ENCODE measurements around the gene ANKLE2. TPM values are rescaled to one million over a fixed set of nuclear protein-coding genes. Genes with fewer than 3 reads are reported as not detected.
"Not testable (repeated sequence)": the region's sequence is repeated elsewhere in the genome, so short reads cannot be mapped to it uniquely, and the experiment has no call there.

ANKLE2 gene
- total RNA-seq, 2 donors from 2014 or later: 82.9 to 129 TPM

DNA sequence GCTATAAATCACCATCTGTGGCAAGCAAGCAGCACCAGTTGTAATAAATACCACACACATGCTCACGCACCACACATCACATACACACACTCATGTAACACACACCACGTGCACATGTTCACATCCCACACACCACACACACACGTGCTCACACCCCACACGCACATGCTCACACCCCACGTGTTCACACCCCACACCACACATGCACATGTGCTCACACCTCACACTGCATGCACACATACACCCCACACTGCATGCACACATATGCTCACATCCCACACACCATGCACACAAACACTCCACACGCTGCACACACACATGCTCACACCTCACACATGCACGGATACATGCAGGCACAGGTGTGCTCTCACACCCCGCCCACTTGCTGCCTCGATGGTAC, 22.9 kb upstream of the ANKLE2 start:
- DNase-seq (ENCODE audit: low spot score in 2 of 2): no peak
- H3K9me3 Mint-ChIP-seq: no peaks in the 10 kb centered on the region
- peaks cover 26 to 47% of the 10 kb centered on the region in 2 donors for H3K36me3 Mint-ChIP-seq
- no peak for ATAC-seq
- no peak overlapping the region for H3K27ac Mint-ChIP-seq

DNA sequence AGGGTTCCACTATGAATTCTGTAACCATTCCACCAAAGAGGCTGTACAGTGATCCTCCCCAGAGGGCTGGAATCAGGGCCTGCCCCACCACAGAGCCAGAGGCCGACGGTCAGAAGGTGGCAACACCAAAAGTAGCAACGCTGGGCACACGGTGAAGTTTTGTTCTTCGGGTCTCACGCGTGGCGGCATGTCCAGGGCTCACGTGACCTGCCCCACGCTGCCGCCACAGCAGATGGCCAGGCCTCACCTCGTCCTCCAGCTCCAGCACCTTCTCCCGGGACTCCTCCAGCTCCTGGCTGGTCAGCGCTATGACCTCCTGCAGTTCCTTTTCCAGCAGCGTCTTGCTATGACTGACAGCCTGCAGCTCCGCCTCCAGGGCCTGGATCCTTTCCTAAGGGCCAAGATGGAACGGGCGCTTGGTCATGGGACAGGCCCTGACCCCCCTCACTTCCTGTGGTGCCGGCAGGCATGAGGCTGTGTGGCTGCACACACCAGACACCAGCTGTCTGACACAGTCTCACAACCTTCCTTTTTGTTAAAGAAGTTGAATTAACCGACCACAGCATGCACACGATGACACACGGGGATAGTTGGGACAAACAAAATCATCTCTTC, 22.4 kb upstream of the ANKLE2 start:
- Mint-ChIP-seq H3K36me3 (peaks cover 27 to 45% of the 10 kb centered on the region in 2 donors), H3K27ac (no peak overlapping the region), H3K9me3 (no peaks in the 10 kb centered on the region)
- ATAC-seq: no peak
- no peak for DNase-seq (ENCODE audit: low spot score in 2 of 2)

DNA sequence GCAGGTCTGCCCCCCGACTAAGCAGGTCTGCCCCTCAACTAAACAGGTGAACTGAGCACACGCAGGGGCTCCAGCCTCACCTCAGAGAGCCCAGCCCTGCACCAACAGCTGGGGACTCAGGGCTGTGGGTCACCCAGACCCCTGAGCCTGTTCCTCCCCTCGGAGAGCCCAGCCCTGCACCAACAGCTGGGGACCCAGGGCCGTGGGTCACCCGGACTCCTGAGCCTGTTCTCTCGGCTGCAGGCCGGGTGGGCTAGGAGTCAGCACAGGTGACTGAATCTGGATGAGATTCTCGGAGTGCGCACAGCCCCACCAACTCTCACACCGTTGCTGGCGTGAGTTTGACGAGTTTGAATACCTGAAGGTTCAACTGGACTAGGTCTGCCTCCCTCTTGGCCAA, 20.3 kb upstream of the ANKLE2 start:
- H3K27ac Mint-ChIP-seq: no peak overlapping the region
- ATAC-seq (no peak), DNase-seq (ENCODE audit: low spot score in 2 of 2) (no peak)
- no peaks in the 10 kb centered on the region for H3K9me3 Mint-ChIP-seq
- H3K36me3 Mint-ChIP-seq: peaks cover 22 to 36% of the 10 kb centered on the region in 2 donors

DNA sequence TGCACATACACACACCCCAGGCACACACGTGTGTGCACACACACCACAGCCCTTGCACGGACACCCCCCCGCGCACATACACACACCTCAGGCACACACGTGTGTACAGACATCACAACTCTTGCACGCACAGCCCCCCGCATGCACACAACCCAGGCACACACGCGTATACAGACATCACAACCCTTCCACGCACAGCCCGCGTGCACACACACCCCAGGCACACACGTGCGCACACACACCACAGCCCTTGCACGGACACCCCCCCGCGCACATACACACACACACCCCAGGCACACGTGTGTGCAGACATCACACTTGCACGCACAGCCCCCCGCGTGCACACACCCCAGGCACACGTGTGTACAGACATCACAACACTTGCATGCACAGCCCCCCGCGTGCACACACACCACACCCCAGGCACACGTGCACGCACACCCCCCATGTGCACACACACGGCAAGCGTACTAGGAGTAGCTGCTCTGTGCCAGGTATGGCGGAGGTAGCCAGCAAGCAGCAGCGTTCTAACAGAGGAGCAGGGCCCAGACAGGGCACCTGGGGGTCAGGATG, 18.2 kb upstream of the ANKLE2 start:
- peak overlapping the region in 1 of 2 donors; percentile 17 for H3K27ac Mint-ChIP-seq
- ATAC-seq: no peak
- no peaks in the 10 kb centered on the region for H3K9me3 Mint-ChIP-seq
- no peak for DNase-seq (ENCODE audit: low spot score in 2 of 2)
- H3K36me3 Mint-ChIP-seq: peaks cover 17 to 33% of the 10 kb centered on the region in 2 donors

DNA sequence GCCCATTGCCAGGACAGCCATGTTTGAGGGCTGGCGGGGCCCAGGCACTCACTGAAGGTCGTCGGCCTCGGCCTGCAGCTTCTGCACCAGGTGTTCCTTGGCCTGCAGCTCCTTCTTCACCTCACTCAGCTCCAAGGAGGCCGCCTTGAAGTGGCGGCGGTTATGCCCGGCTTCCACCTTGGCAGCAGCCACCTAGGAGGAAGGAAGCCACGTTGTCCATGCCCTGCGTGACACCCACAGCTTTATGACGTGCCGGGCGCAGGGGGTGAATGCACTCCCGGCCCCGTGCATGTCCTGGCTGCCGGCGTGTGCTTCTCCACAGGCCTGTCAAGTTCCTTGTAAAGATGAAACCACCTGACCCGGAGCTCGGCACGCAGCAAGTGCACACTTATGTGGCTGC, 16.0 kb upstream of the ANKLE2 start:
- Mint-ChIP-seq H3K9me3 (no peaks in the 10 kb centered on the region), H3K36me3 (peaks cover 17 to 30% of the 10 kb centered on the region in 2 donors), H3K27ac (no peak overlapping the region)
- ATAC-seq (no peak), DNase-seq (ENCODE audit: low spot score in 2 of 2) (no peak)

DNA sequence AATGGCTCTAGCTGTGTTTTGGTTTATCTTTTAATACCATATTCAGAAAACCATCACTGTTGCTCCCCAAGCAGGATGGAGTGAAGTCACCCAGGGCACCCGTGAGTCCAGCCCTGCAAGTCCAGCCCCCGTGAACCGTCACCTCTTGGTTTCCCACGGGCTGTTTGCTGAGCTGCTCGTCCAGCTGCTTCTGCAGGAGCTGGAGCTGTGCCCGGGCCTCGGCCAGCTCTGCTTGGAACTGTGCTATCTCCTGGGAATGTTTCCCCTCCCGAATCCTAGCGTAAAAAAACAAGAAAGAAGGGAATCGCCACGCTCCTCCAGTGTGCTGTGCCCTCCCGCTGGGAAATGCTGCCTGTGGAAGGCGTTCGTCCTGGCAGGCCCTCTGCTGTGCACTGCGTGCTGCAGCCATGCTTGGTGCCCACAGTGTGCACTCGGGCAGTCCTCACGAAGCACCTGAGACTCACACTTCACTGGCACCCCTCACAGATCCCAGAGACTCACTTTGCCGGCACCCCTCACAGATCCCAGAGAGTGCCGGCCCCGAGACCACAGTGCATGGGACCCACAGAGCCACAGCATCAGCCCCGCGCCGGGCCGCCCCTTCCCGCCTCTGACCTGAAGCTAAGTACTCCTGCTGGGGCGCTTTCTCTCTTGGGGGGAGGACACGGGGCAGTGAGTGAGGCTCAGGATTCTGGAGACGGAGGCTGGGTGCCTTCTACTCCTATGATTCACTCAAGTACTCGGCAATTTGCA, 15.4 kb upstream of the ANKLE2 start:
- ATAC-seq (no peak), DNase-seq (ENCODE audit: low spot score in 2 of 2) (no peak)
- peak overlapping the region; percentile 2 to 72 for H3K27ac Mint-ChIP-seq
- H3K9me3 Mint-ChIP-seq: no peaks in the 10 kb centered on the region
- H3K36me3 Mint-ChIP-seq: peaks cover 17 to 30% of the 10 kb centered on the region in 2 donors

DNA sequence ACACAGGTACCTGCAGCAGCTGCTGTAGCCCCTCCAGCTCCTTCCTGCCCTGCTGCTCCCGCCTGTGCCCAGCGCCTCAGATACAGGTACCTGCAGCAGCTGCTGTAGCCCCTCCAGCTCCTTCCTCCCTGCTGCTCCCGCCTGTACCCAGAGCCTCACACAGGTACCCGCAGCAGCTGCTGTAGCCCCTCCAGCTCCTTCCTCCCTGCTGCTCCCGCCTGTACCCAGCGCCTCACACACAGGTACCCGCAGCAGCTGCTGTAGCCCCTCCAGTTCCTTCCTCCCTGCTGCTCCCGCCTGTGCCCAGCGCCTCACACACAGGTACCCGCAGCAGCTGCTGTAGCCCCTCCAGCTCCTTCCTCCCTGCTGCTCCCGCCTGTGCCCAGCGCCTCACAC, 14.6 kb upstream of the ANKLE2 start:
- Mint-ChIP-seq H3K36me3 (peaks cover 17 to 30% of the 10 kb centered on the region in 2 donors), H3K27ac (peak overlapping the region; percentile 2 to 72)
- not testable (repeated sequence) for H3K9me3 Mint-ChIP-seq; DNase-seq (ENCODE audit: low spot score in 2 of 2); ATAC-seq

DNA sequence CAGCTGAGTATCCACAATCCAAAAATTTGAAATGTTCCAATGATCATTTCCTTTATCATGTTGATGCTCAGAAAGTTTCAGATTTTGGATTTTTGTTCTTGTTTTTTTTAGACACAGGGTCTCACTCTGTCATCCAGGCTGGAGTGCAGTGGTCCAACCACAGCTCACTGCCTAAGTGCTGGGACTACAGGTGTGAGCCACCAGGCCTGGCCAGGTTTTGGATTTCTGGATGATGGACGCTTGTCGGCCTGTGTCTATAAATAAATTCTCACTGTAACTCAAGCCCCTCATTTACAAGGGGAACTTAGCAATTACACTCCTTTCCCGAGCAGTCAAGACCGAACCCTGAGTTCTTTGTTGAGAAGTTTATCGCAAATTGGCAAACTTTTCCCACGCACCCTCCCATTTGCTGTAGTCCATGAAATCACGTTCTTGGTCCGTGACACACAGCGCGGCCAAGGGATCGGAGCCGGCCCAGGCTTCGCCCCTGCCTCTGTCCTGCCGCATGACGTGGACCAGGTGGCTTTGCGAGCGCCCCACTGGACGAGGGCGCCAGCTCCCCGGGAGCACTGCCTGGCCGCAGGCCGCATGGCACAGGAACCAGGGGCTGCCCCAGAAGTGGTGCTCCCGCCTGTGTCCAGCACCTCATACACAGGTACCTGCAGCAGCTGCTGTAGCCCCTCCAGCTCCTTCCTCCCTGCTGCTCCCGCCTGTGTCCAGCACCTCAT, 14.0 kb upstream of the ANKLE2 start:
- no peaks in the 10 kb centered on the region for H3K9me3 Mint-ChIP-seq
- ATAC-seq (no peak), DNase-seq (ENCODE audit: low spot score in 2 of 2) (no peak)
- peak overlapping the region in 1 of 2 donors; percentile 29 for H3K27ac Mint-ChIP-seq
- peaks cover 17 to 25% of the 10 kb centered on the region in 2 donors for H3K36me3 Mint-ChIP-seq

DNA sequence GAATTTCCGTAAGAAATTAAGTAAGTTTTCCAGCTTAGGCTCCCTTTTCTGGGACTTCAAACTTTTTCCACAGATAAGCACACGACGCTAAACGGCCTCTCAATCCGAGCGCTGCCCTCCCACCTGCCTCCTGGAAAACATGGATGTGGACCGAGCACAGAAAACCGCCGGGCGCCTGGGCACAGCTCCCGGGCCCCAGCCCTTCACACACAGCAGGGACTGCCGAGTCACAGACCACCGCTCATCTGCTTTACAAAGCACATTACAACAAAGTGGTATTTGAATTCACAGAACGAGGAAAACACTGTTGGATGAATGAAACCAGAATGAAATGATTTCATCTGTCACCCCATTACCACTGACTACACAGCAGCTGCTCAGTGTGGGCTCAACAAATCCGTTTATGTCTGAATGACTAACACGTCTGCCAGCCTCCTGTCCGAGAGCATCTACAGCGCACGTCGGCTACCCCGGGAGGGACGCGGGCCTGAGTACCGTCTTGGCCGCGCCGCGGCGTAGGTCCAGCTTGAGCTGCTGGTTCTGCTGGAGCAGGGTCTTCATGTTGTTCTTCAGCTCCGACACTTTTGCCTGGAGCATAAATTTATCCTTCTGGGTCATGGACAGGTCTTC, 13.1 kb upstream of the ANKLE2 start:
- Mint-ChIP-seq H3K27ac (peak overlapping the region; percentile 79 to 82), H3K36me3 (peaks cover 12 to 17% of the 10 kb centered on the region in 2 donors), H3K9me3 (no peaks in the 10 kb centered on the region)
- no peak for ATAC-seq
- DNase-seq (ENCODE audit: low spot score in 2 of 2): no peak

DNA sequence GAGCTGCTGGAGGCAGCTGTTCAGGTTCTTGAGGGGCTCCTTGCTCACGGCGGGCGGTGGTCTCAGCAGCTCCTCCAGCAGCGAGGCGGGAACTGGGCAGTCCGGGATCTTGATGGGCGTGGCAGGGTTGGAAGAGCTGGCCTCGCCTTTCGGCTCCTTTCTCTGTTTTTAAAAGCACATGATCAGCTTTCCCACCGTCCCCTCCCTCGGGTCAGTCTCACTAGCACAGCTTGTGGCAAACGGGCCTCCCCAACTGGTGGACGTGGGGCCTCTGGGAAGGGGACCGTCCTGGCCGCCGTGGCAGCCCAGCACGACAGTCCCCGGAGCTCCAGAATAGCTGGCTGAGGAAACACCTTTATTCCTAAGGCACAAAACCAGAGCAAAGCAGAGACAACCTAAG, 12.5 kb upstream of the ANKLE2 start:
- Mint-ChIP-seq H3K27ac (peak overlapping the region in 1 of 2 donors; percentile 79), H3K9me3 (no peaks in the 10 kb centered on the region), H3K36me3 (peaks cover 9 to 13% of the 10 kb centered on the region in 2 donors)
- ATAC-seq: no peak
- no peak for DNase-seq (ENCODE audit: low spot score in 2 of 2)

DNA sequence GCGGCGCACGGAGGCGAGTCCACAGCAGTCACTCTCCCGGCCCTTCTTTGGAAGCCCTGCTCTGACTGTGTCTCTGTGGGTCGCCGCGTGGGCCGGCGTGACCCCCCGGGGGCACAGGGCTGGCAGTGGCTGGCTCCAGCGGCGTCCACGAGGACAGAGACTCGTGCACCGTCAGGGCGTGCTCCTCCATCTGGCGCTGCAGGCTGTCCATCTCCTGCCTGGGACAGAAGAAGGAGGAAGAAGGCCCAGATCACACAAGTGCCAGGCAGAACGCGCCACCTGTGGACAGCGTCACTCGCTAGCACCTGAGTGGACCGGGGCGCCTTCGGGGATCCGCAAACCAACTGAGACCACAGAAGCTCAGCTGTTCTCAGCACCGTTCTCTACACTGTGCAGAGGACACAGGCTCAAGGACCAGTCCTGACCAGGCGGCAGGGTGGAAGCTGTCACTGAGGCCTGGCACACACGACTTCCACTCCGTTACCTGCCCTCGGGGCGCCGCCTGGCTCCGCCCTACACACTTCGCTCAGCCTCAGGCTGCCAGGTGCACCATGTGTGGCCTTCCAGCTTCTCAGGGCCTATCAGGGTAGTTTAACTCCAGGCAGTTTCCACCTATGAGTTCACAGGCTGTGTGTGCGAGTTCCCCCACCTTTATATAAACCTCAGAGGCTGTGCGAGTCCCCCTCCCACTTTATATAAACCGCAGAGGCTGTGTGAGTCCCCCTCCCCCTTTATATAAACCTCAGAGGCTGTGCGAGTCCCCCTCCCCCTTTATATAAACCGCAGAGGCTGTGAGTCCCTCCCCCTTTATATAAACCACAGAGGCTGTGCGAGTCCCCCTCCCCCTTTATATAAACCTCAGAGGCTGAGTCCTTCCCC, 11.7 kb upstream of the ANKLE2 start:
- peak; percentile 2 to 25 for ATAC-seq
- Mint-ChIP-seq H3K27ac (no peak overlapping the region), H3K9me3 (no peaks in the 10 kb centered on the region), H3K36me3 (peaks cover 9 to 17% of the 10 kb centered on the region in 2 donors)
- no peak for DNase-seq (ENCODE audit: low spot score in 2 of 2)

DNA sequence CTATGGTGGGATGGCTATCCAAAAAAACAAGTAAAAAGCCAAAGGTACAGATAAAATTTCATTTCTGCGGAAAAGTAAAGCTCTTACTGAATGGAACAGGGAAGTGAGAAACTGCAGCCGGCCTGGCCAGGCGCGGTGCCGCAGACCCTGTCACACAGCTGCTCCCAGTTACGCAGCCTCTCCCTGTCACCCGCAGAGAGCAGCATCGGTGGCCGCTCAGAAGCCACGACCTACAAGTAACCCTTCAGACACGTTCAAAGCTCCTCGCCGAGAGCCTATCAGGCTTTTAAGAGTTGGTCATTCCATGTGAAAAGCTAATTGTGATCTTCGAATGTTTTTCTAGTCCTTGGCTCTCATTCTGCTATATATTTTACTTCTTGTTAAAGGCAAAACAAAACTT, 11.0 kb upstream of the ANKLE2 start:
- no peak for ATAC-seq
- H3K36me3 Mint-ChIP-seq: peaks cover 9 to 18% of the 10 kb centered on the region in 2 donors

DNA sequence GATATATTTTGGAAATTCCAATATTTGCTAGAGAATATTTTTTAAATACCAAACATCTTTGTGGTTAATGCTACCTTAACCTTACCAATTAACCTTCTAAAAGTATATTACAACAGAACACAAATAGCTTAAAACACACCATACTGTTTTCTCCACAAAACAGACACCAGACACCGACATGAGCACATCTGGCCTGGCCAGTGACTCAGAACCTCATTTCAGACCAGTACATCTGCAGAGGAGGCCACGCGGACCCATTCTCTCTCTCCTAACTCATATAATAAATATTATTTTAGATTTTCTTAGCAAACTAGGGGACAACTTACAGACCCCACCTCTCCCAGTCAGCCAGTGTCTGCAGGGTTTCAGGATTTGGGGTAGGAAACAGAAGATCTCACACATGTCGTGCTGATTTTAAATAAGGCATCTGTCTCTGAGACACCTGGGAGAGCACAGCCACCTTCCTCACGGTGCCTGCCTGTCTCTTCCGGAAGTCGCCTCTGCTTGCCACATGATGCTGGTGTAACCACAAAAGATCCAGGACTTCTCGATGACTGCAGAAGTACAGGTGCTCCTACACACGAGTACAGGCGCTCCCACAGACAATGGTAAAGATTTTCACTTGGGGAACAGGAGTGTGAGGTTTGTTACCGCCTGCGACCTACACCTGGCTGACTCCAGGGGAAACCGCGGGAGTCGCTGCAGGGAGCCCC, 9.7 kb upstream of the ANKLE2 start:
- DNase-seq (ENCODE audit: low spot score in 2 of 2) (peak in 1 of 2 donors; percentile 28), ATAC-seq (peak; percentile 65 to 77)
- H3K36me3 Mint-ChIP-seq: peaks cover 9 to 13% of the 10 kb centered on the region in 2 donors
- no peaks in the 10 kb centered on the region for H3K9me3 Mint-ChIP-seq
- peak overlapping the region; percentile 68 to 79 for H3K27ac Mint-ChIP-seq

More for the DNA sequence above, 11.0 kb upstream of the ANKLE2 start:
- Mint-ChIP-seq H3K27ac (no peak overlapping the region), H3K9me3 (no peaks in the 10 kb centered on the region)
- DNase-seq (ENCODE audit: low spot score in 2 of 2): no peak

DNA sequence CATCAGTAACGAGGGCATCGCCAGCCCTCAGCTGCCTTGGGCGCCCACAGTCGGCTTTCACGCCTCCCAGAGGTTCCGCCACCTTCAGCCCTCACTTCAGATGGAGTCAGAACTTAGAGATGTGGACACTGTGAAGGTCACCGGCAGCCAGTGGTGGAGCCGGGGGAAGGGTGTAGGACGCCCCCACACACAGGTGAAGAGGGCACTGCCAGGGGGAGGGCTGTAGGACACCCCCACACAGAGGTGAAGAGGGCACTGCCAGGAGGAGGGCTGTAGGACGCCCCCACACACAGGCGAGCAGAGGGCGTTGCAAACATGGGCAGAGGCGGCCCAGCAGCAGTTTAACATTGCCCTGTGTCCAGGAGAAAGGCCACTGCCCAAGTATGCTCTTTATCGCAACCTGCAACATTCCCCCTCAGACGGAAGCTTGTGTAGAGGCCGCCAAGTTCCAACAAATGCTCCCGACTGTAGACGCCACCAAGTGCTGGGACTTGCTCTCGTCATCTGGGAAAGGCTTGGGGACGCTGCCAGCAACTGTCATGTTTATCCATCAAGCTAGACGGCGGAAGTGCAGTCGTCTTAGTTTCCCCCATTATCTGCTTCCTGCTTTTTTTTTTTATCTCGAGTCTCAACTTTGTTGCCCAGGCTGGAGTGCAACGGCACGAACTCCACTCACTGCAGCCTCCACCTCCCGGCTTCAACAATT, 4.9 kb upstream of the ANKLE2 start:
- DNase-seq (ENCODE audit: low spot score in 2 of 2) (no peak), ATAC-seq (no peak)
- H3K9me3 Mint-ChIP-seq: no peaks in the 10 kb centered on the region
- H3K36me3 Mint-ChIP-seq: peaks cover 0 to 6% of the 10 kb centered on the region in 2 donors
- peak overlapping the region in 1 of 2 donors; percentile 29 for H3K27ac Mint-ChIP-seq

DNA sequence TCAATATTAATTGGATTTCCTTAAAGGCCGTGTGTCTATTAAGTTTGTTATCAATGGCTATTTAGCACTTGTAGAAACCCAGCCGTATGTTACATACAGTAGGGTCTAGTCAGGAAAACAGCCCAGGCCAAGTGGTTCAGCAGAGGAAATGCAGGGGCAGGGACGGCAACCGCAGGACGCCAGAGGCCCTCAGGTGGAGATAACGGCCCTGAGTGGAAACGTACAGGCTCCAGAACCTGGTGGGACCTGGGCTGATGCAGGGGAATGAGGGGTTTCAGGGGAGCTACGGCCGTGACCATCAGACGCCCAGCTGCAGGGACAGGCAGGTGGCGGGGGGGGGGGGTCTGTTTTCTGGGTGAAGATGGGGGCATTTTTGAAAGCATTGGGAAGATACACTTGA, 3.7 kb upstream of the ANKLE2 start:
- no peak for DNase-seq (ENCODE audit: low spot score in 2 of 2)
- Mint-ChIP-seq H3K27ac (no peak overlapping the region), H3K9me3 (no peaks in the 10 kb centered on the region), H3K36me3 (peaks cover 3 to 15% of the 10 kb centered on the region in 2 donors)
- no peak for ATAC-seq

Measured in activated naive CD4-positive, alpha-beta T cell treated with anti-CD3 and anti-CD28 coated beads, Interleukin-2, amount 50 U/mL, for 72 hours (primary cell).